Activated CD8-positive, alpha-beta memory T cell treated with anti-CD3 and anti-CD28 coated beads, Interleukin-2, amount 50 U/mL, for 1 hour (primary cell): ENCODE measurements around the gene PPIA.
"Not testable (repeated sequence)": the region's sequence is repeated elsewhere in the genome, so short reads cannot be mapped to it uniquely, and the experiment has no call there.

Source experiments
- DNase-seq: peaks from one replicate; pipeline ENCODE4 v3.0.0-alpha.2; 2020; ENCODE audit errors: extremely low read depth

PPIA gene

DNA sequence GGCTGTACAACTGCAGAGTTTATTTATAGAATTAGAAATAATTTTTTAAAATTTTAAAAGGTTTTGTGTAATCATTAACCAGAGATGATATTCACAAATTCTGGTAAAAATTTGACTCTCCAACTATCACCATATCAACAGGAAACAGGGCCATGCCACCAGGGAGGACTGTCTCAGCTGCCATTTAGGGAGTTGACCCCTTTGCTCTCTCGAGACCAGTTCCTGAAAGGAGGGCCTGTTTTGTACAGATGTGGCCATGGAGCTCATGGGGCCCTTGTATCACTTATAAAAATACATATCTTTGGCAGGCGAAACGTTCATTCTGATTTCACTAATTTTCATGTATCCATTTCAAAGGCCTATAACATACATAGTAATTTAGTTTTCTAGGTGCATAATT lies 31.1 kb downstream of the PPIA start:
- no peak for DNase-seq

DNA sequence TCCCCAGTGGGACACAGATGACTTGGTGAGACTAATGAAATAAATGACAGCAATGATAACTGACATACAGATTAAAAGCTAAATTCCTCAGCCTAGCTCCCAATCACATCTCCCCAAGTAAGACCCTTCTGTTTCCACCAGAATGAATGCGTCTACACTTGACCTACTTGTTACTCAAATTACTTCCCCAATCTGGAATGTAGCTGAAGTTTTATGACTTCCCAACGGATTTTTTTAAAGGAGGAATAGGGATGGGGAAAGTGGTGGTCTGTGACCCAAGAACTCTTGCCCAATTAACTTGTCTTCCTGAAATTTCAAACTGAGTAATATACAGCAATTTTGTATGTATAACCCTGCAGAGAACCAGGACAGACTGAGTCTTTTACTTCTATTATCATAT lies 42.3 kb downstream of the PPIA start:
- DNase-seq: no peak

GRCh38 chr7:44842675-44843074 lies 46.2 kb downstream of the PPIA start:
- not testable (repeated sequence) for DNase-seq

- DNase-seq: not testable (repeated sequence)
Observed at GRCh38 chr7:44843440-44843839, 47.0 kb downstream of the PPIA start.

- DNase-seq: no peak
Observed at GRCh38 chr7:44845451-44845850, 49.0 kb downstream of the PPIA start.

GRCh38 chr7:44846390-44846789 lies 49.9 kb downstream of the PPIA start:
- DNase-seq: not testable (repeated sequence)

- no peak for DNase-seq
Observed at GRCh38 chr7:44846816-44847508, 50.5 kb downstream of the PPIA start.

DNA sequence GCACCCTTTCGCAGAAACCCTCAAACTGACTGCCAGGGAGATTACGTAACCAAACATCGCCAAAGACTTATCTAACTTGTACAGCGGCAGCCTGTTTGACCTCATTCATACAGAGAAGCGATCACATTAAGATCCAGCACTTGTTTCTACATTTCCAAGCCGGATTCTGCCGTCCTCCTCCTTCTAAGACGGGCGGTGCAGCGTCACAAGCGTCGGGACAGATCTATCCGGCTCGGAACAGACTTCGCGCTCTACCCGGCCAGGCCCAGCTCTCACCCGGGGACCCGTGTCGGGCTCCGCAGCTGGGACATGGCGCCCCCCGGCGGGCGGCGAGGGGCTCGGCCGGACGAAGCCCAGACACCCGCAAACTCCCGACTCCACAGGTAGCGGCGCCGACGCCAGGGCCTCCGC lies 51.0 kb downstream of the PPIA start:
- DNase-seq: peak; percentile 60

DNA sequence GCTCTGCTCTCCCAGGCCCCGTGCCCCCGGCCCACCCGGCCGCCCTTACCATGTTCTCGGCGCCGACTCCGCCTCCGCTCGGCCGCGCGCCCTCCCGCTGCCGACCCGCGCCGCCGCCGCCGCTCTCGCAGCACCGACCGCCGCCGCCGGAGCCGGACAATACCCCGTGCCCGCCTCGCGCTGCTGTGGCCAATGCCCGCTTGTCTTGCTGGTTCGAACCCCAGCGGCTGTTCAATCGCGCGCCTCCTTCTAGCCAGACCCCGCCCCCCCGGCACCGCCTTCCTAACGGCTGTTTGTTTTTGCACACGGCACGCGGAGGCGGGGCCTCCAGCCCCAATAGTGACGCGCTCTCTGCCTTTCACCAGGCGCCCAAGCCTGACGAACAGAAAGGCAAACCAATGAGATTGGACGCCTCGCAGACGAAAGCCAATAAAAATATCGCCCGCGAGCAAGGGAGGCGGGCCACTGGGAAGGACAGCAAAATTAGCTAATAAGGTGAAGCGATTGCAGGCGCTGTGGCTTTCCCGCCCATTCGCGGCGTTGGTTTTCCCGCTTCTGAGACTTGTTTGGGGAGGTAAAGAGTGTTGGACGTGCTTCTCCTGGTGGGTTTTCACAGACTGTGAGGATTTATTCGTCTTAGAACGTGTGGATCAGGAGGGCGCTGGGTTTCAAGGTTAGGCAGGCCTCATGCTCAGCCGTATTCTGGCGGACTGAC lies 51.6 kb downstream of the PPIA start, which contains the start of gene H2AZ2:
Gene H2AZ2 (minus strand): TSS at position 168 of the 715 bp plus-strand sequence. CDS start 116 bp downstream, at position 52.
- DNase-seq: peak; percentile 99

GRCh38 chr7:44849259-44849884 lies 52.9 kb downstream of the PPIA start:
- no peak for DNase-seq

DNA sequence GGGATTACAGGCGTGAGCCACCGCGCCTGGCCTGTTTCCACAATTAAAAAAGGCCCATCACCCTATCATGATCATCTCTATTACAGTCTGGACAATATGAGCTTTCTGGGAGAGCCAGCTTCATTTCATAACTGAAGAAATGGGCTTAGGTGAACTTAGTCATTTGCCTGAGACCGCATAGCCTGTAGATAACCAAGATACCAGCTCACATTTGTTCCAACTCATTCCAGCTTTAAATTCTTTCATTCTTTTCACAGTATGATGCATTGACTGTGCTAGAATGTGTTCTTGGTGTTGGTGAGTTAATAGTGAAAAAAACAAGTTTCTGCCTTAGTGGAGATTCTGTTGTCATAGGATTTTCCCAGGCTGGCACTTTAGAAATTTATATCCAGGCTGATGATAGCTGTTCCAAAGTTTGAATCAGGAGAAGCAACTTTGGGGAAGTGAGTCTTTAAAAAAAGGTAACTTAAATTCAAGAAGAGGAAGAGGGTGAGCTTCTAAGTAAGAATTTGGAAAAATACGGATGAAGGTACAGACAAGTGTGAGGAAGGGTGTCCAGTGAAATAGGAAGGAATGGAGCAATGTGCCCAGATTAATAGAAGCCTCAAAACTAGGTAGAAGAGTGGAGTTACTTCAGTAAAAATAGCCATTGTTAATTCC lies 53.5 kb downstream of the PPIA start:
- DNase-seq: no peak

GRCh38 chr7:44852590-44852989 lies 56.1 kb downstream of the PPIA start:
- DNase-seq: no peak
